Measurements from ENCODE around the gene GRID1. TPM values are rescaled to one million over a fixed set of nuclear protein-coding genes. Genes with fewer than 3 reads are reported as not detected.

Gene GRID1
- total RNA-seq, 1 donor: not detected

DNA sequence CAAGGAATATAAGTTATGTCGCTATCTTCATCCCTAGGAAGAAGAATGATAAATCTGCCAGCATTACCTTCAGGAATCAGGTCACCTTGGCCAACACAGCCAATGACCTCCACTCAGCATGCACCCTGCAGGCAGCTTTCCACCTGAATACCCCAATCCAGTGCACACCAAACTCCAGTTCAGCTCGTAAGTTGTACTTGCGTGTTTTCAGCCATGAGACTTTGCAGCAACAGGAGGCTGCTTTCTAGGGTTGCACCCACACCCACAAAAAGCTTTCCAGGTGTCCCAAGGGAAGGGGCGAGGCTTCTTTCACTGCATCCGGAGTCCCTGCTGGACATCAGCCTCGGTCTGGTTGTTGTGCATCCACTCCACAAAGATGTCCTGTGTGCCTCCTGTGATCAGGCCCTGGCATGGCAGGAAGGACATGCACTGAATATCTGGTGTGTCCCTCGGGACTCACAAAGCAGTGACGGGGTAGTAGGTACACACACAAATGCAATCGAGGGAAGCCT, 282.9 kb downstream of the GRID1 start:
- H3K4me3 ChIP-seq (ENCODE audit: low read depth, low read length): no peak overlapping the region
- no peak for DNase-seq (ENCODE audit: low read depth)
- TF ChIP-seq, protein P1, sequence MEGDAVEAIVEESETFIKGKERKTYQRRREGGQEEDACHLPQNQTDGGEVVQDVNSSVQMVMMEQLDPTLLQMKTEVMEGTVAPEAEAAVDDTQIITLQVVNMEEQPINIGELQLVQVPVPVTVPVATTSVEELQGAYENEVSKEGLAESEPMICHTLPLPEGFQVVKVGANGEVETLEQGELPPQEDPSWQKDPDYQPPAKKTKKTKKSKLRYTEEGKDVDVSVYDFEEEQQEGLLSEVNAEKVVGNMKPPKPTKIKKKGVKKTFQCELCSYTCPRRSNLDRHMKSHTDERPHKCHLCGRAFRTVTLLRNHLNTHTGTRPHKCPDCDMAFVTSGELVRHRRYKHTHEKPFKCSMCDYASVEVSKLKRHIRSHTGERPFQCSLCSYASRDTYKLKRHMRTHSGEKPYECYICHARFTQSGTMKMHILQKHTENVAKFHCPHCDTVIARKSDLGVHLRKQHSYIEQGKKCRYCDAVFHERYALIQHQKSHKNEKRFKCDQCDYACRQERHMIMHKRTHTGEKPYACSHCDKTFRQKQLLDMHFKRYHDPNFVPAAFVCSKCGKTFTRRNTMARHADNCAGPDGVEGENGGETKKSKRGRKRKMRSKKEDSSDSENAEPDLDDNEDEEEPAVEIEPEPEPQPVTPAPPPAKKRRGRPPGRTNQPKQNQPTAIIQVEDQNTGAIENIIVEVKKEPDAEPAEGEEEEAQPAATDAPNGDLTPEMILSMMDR (IDR thresholded peaks at IDR 0.05; ENCODE audit: insufficient read depth, low read depth, low read length): no peak

DNA sequence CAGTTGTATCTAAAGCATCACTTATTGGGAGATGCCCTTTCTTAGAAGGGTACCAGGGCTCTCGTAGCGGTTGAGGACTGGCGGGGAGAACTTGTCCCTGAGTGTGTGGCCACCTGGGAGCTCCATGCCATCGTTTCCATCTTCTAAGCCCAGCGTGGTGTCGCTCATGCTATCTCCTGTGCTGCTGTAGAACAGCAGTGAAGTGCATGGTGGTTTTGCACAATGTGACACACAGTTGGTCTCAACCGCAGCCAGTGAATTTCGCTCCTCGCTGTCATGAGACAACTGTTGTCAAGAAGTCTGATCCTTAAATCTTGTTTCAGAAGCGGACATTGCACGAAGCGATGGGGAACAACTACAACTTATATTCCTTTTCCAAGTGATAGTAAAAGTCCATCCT, 283.4 kb downstream of the GRID1 start:
- TF ChIP-seq, protein P1 (IDR thresholded peaks at IDR 0.05; ENCODE audit: insufficient read depth, low read depth, low read length): no peak
- no peak for DNase-seq (ENCODE audit: low read depth)
- no peak overlapping the region for H3K4me3 ChIP-seq (ENCODE audit: low read depth, low read length)

GRCh38 chr10:86082556-86082955, 284.0 kb downstream of the GRID1 start:
- H3K4me3 ChIP-seq (ENCODE audit: low read depth, low read length): no peak overlapping the region
- TF ChIP-seq, protein P1 (IDR thresholded peaks at IDR 0.05; ENCODE audit: insufficient read depth, low read depth, low read length): no peak
- no peak for DNase-seq (ENCODE audit: low read depth)

GRCh38 chr10:86079088-86079487, 287.5 kb downstream of the GRID1 start:
- TF ChIP-seq, protein P1 (IDR thresholded peaks at IDR 0.05; ENCODE audit: insufficient read depth, low read depth, low read length): no peak
- DNase-seq (ENCODE audit: low read depth): no peak

GRCh38 chr10:86078639-86079035, 288.0 kb downstream of the GRID1 start:
- TF ChIP-seq, protein P1 (IDR thresholded peaks at IDR 0.05; ENCODE audit: insufficient read depth, low read depth, low read length): no peak
- DNase-seq (ENCODE audit: low read depth): no peak
- H3K4me3 ChIP-seq (ENCODE audit: low read depth, low read length): no peak overlapping the region

More at GRCh38 chr10:86079088-86079487, 287.5 kb downstream of the GRID1 start:
- no peak overlapping the region for H3K4me3 ChIP-seq (ENCODE audit: low read depth, low read length)

- DNase-seq (ENCODE audit: low read depth): no peak
These were observed 288.5 kb downstream of the GRID1 start for GRCh38 chr10:86077871-86078638.

More at GRCh38 chr10:86077871-86078638, 288.5 kb downstream of the GRID1 start:
- TF ChIP-seq, protein P1 (IDR thresholded peaks at IDR 0.05; ENCODE audit: insufficient read depth, low read depth, low read length): no peak
- H3K4me3 ChIP-seq (ENCODE audit: low read depth, low read length): no peak overlapping the region

Measured in fibroblast of villous mesenchyme (primary cell).